Loucy (cell line): ENCODE measurements around the gene EIF2B4.

Experiments used
- H2AFZ ChIP-seq: fragments of 200-600 bp; sonication (generic); 2 replicates; pipeline ENCODE4 v1.6.0; 2016; ENCODE audit warnings: antibody characterized with exemption, mild to moderate bottlenecking, low read length, moderate library complexity
- H3F3A ChIP-seq: fragments of 200-600 bp; 2 replicates; pipeline ENCODE4 v1.6.0; 2016; ENCODE audit warnings: antibody characterized with exemption, low read depth, mild to moderate bottlenecking
- H3K27me3 ChIP-seq: fragments of 200-600 bp; sonication (generic); 2 replicates; pipeline ENCODE4 v1.6.1; 2014; ENCODE audit warnings: low read length, mild to moderate bottlenecking; ENCODE audit not compliant: insufficient read depth, poor library complexity, severe bottlenecking
- H3K36me3 ChIP-seq: fragments of 200-600 bp; sonication (generic); 2 replicates; pipeline ENCODE4 v1.6.1; 2016; ENCODE audit warnings: low read length; ENCODE audit not compliant: insufficient read depth
- H3K4me1 ChIP-seq: fragments of 200-600 bp; sonication (generic); 2 replicates; pipeline ENCODE4 v1.5.1; 2014; ENCODE audit warnings: low read length, mild to moderate bottlenecking; ENCODE audit not compliant: insufficient read depth, poor library complexity, severe bottlenecking
- H3K4me2 ChIP-seq: fragments of 200-600 bp; sonication (generic); 2 replicates; pipeline ENCODE4 v1.6.0; 2014; ENCODE audit warnings: antibody characterized with exemption, low read length, low read depth, mild to moderate bottlenecking; ENCODE audit not compliant: poor library complexity, severe bottlenecking
- H3K4me3 ChIP-seq: fragments of 200-600 bp; sonication (generic); 2 replicates; pipeline ENCODE4 v1.5.1; 2014; ENCODE audit warnings: low read length, mild to moderate bottlenecking, mixed read lengths; ENCODE audit not compliant: poor library complexity, severe bottlenecking
- H3K79me2 ChIP-seq: fragments of 200-600 bp; sonication (generic); 2 replicates; pipeline ENCODE4 v1.6.1; 2014; ENCODE audit warnings: low read length; ENCODE audit not compliant: insufficient read depth
- H3K9ac ChIP-seq: fragments of 200-600 bp; sonication (generic); 2 replicates; pipeline ENCODE4 v1.6.0; 2014; ENCODE audit warnings: mild to moderate bottlenecking, low read depth, low read length, moderate library complexity; ENCODE audit not compliant: poor library complexity, severe bottlenecking
- H3K9me2 ChIP-seq: fragments of 200-600 bp; sonication (generic); replicated peaks from 2 replicates; pipeline ENCODE4 v1.6.1; 2016; ENCODE audit warnings: low read depth, low read length, mixed read lengths
- H3K9me3 ChIP-seq: fragments of 200-600 bp; sonication (generic); 2 replicates; pipeline ENCODE4 v1.6.1; 2014; ENCODE audit warnings: mild to moderate bottlenecking, antibody characterized with exemption, low read length, low read depth; ENCODE audit not compliant: insufficient read depth
- H4K20me1 ChIP-seq: fragments of 200-600 bp; sonication (generic); 2 replicates; pipeline ENCODE4 v1.6.0; 2014; ENCODE audit warnings: antibody characterized with exemption, low read length, mild to moderate bottlenecking; ENCODE audit not compliant: insufficient read depth, poor library complexity, severe bottlenecking
- CTCF ChIP-seq: fragments of 200-600 bp; sonication (generic); conservative IDR thresholded peaks from 2 replicates; pipeline ENCODE4 v1.5.1; 2014; ENCODE audit warnings: mild to moderate bottlenecking, antibody characterized with exemption, low read length
- EZH2phosphoT487 ChIP-seq: fragments of 200-600 bp; IDR thresholded peaks from 2 replicates; pipeline ENCODE4 v1.6.1; 2018; ENCODE audit warnings: antibody characterized with exemption, mild to moderate bottlenecking, moderate library complexity, borderline replicate concordance

EIF2B4 gene

GRCh38 chr2:27378096-27378808 is 8.1 kb upstream of the EIF2B4 start:
- Histone ChIP-seq H3F3A (peaks cover 7% of the 10 kb centered on the region), H3K4me2 (no peak overlapping the region), H3K9ac (no peak overlapping the region), H3K9me3 (no peaks in the 10 kb centered on the region), H3K4me3 (no peak overlapping the region), H3K9me2 (no peaks in the 10 kb centered on the region), H3K4me1 (no peaks in the 10 kb centered on the region), H3K36me3 (peaks cover 76% of the 10 kb centered on the region; the same call in 1 of the 2 replicates), H3K27me3 (no peaks in the 10 kb centered on the region), H4K20me1 (no peaks in the 10 kb centered on the region), H3K79me2 (peaks cover 6% of the 10 kb centered on the region), H2AFZ (no peak overlapping the region)
- no peak for TF ChIP-seq EZH2phosphoT487
- TF ChIP-seq CTCF: peak; percentile 20; the same call in 1 of the 2 replicates

GRCh38 chr2:27377618-27378095 is 7.5 kb upstream of the EIF2B4 start:
- H4K20me1 ChIP-seq: no peaks in the 10 kb centered on the region
- no peak overlapping the region for H3K4me3 ChIP-seq
- TF ChIP-seq EZH2phosphoT487 (no peak), CTCF (no peak)
- peaks cover 73% of the 10 kb centered on the region; the same call in 1 of the 2 replicates for H3K36me3 ChIP-seq
- H2AFZ ChIP-seq: no peak overlapping the region
- H3K4me2 ChIP-seq: no peak overlapping the region
- no peak overlapping the region for H3K9ac ChIP-seq
- H3K27me3 ChIP-seq: no peaks in the 10 kb centered on the region
- H3K4me1 ChIP-seq: peaks cover 6% of the 10 kb centered on the region
- peaks cover 7% of the 10 kb centered on the region for H3F3A ChIP-seq
- H3K9me3 ChIP-seq: no peaks in the 10 kb centered on the region
- H3K79me2 ChIP-seq: peaks cover 12% of the 10 kb centered on the region
- H3K9me2 ChIP-seq: no peaks in the 10 kb centered on the region

- peaks cover 12% of the 10 kb centered on the region for H3K4me1 ChIP-seq
- no peak overlapping the region for H3K4me2 ChIP-seq
- no peaks in the 10 kb centered on the region for H3K9me3 ChIP-seq
- peaks cover 18% of the 10 kb centered on the region for H3K79me2 ChIP-seq
- no peaks in the 10 kb centered on the region for H3K9me2 ChIP-seq
- H2AFZ ChIP-seq: no peak overlapping the region
- no peak overlapping the region for H3K9ac ChIP-seq
- H4K20me1 ChIP-seq: peaks cover 2% of the 10 kb centered on the region
- no peak overlapping the region for H3K4me3 ChIP-seq
- TF ChIP-seq CTCF: no peak
- TF ChIP-seq EZH2phosphoT487: no peak
- no peaks in the 10 kb centered on the region for H3K27me3 ChIP-seq
- H3F3A ChIP-seq: peaks cover 4% of the 10 kb centered on the region; the same call in 1 of the 2 replicates
- H3K36me3 ChIP-seq: peaks cover 66% of the 10 kb centered on the region; the same call in 1 of the 2 replicates
Measured at GRCh38 chr2:27376866-27377617, 6.9 kb upstream of the EIF2B4 start.
